Endothelial cell of umbilical vein (primary cell): Measurements from ENCODE around the gene SIAH1.

Experiments
- EZH2 ChIP-seq: IDR thresholded peaks from 2 replicates; pipeline ENCODE4 v1.6.1; 2012; ENCODE audit warnings: borderline replicate concordance, low read depth, mild to moderate bottlenecking, moderate library complexity, low read length, inconsistent platforms; ENCODE audit not compliant: severe bottlenecking
- FOS ChIP-seq: IDR thresholded peaks from 2 replicates; pipeline ENCODE4 v1.6.1; 2011; ENCODE audit warnings: mild to moderate bottlenecking, low read length, moderate library complexity, borderline replicate concordance; ENCODE audit not compliant: insufficient read depth
- GATA2 ChIP-seq: IDR thresholded peaks from 2 replicates; pipeline ENCODE4 v1.7.0; 2011; ENCODE audit warnings: low read depth, mild to moderate bottlenecking, moderate library complexity, mixed read lengths, low read length; ENCODE audit not compliant: insufficient read length, insufficient read depth
- JUN ChIP-seq: IDR thresholded peaks from 2 replicates; pipeline ENCODE4 v1.6.1; 2011; ENCODE audit warnings: borderline replicate concordance, low read depth; ENCODE audit not compliant: insufficient read length, insufficient read depth
- MAX ChIP-seq: IDR thresholded peaks from 2 replicates; pipeline ENCODE4 v1.6.1; 2011; ENCODE audit not compliant: insufficient read depth, insufficient read length
- POLR2A ChIP-seq: IDR thresholded peaks from 2 replicates; pipeline ENCODE4 v1.6.1; 2012; ENCODE audit warnings: low read depth, mild to moderate bottlenecking, control low read depth, low read length
- POLR2AphosphoS5 ChIP-seq: IDR thresholded peaks from 2 replicates; pipeline ENCODE4 v1.6.1; 2012; ENCODE audit warnings: low read depth, mild to moderate bottlenecking, control low read depth, low read length, moderate library complexity; ENCODE audit not compliant: insufficient read depth
- TF ChIP-seq, protein P1 (sequence below), 2 donors: IDR thresholded peaks; 1 replicate in 1 of 2; 2 replicates in 1 of 2; pipeline ENCODE4 v1.5.1; 2011; ENCODE audit warnings: low read length in 2 of 2, mild to moderate bottlenecking in 2 of 2, moderate library complexity in 2 of 2, control low read depth in 1 of 2, inconsistent platforms in 1 of 2, low read depth in 1 of 2; ENCODE audit not compliant: insufficient read depth in 1 of 2; ENCODE audit errors: extremely low read depth in 1 of 2

DNA sequence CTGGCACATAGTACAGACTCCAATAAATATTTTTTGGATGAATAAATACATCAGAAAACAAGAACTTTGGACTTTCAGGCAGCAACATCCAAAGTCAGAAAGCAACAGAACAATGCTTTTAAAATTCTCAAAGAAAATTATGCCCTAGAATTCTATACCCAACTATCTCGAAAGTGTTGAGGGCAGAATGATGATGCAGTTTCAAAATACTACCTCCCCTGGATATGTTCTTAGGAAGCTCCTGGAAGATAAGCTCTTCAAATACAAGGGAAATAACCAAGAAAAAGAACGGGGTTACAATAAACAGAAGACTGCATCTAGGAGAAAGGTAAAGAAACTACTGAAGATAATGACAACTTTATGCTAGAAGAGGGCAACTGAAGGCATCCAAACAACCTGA is 11.0 kb downstream of the SIAH1 start:
- TF ChIP-seq, protein P1, sequence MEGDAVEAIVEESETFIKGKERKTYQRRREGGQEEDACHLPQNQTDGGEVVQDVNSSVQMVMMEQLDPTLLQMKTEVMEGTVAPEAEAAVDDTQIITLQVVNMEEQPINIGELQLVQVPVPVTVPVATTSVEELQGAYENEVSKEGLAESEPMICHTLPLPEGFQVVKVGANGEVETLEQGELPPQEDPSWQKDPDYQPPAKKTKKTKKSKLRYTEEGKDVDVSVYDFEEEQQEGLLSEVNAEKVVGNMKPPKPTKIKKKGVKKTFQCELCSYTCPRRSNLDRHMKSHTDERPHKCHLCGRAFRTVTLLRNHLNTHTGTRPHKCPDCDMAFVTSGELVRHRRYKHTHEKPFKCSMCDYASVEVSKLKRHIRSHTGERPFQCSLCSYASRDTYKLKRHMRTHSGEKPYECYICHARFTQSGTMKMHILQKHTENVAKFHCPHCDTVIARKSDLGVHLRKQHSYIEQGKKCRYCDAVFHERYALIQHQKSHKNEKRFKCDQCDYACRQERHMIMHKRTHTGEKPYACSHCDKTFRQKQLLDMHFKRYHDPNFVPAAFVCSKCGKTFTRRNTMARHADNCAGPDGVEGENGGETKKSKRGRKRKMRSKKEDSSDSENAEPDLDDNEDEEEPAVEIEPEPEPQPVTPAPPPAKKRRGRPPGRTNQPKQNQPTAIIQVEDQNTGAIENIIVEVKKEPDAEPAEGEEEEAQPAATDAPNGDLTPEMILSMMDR (IDR thresholded peaks at IDR 0.05; ENCODE audit: extremely low read depth in 1 of 2, insufficient read depth in 1 of 2, low read depth in 1 of 2, low read length in 2 of 2): no peak
- TF ChIP-seq EZH2 (no peak), POLR2A (no peak), GATA2 (no peak), POLR2AphosphoS5 (no peak), FOS (no peak), JUN (no peak), MAX (no peak)
